Adrenal gland (tissue), 5 donors: ENCODE results near the gene NF1.

Experiments
- CTCF ChIP-seq, 6 experiments: fragments of 450-650 bp in 4 of 6; fragments of 200-600 bp in 2 of 6; sonication (generic) in 1 of 6; IDR thresholded peaks; 1 replicate in 5 of 6; 2 replicates in 1 of 6; pipeline versions ENCODE4 v1.5.1 to v1.8.0; 2016 to 2021; ENCODE audit warnings: antibody characterized with exemption in 6 of 6, mild to moderate bottlenecking in 2 of 6, moderate library complexity in 1 of 6
- POLR2A ChIP-seq, 2 donors: fragments of 450-650 bp; IDR thresholded peaks; one replicate each; pipeline ENCODE4 v1.6.1; 2017; ENCODE audit warnings: antibody characterized with exemption in 2 of 2, mild to moderate bottlenecking in 2 of 2, moderate library complexity in 1 of 2
- donor health status: DM: no; HTN: no; CAD: no.

- TF ChIP-seq CTCF (IDR thresholded peaks at IDR 0.05) (no peak), POLR2A (IDR thresholded peaks at IDR 0.05) (no peak)
Observed at GRCh38 chr17:31053071-31053470, 41.7 kb upstream of the NF1 start.
